SK-N-SH treated with all-trans-retinoic acid at 6 μM for 48 hours (cell line): Measurements from ENCODE around the gene SLX4IP.

Experiments
- PATZ1 ChIP-seq: fragments of 250-450 bp; sonication (Bioruptor Pico); IDR thresholded peaks from 2 replicates; pipeline ENCODE4 v1.8.0; 2020; ENCODE audit warnings: mild to moderate bottlenecking, moderate library complexity, borderline replicate concordance
- ZFP3 ChIP-seq: fragments of 250-450 bp; sonication (Bioruptor Pico); IDR thresholded peaks from 2 replicates; pipeline ENCODE4 v1.5.0; 2020; ENCODE audit warnings: mild to moderate bottlenecking, moderate library complexity

GRCh38 chr20:10476319-10476724 is 41.2 kb downstream of the SLX4IP start:
- TF ChIP-seq PATZ1 (CRISPR knock-in tag): no peak
- TF ChIP-seq ZFP3 (CRISPR knock-in tag): no peak
